Calu3 (cell line): ENCODE data around the gene MALRD1. TPM values are rescaled to one million over a fixed set of nuclear protein-coding genes. Genes with fewer than 3 reads are reported as not detected.

Experiments
- BruUV-seq: library from RNA; stranded (reverse); fragments of 400-500 nt; replicated peaks from 2 replicates; lab custom pipeline; 2021; lab: Mats Ljungman, UMichigan
- CTCF ChIA-PET: fragments of 300-600 bp; sonication (Branson Sonifier 250); formaldehyde crosslinking; loops from one replicate; lab custom pipeline; 2022; ENCODE audit warnings: antibody characterized with exemption; lab: Charles Lee
- DNase-seq: peaks from one replicate; pipeline ENCODE4 v3.0.0; 2022
- H3K27ac Mint-ChIP-seq: one replicate; pipeline ENCODE4 v1.8.0; 2022; ENCODE audit warnings: mixed read lengths; ENCODE audit not compliant: unreplicated experiment
- H3K27me3 Mint-ChIP-seq: one replicate; pipeline ENCODE4 v1.8.0; 2022; ENCODE audit warnings: mixed read lengths; ENCODE audit not compliant: unreplicated experiment
- H3K36me3 Mint-ChIP-seq: one replicate; pipeline ENCODE4 v1.8.0; 2022; ENCODE audit warnings: mild to moderate bottlenecking, moderate library complexity, mixed read lengths; ENCODE audit not compliant: insufficient read depth, unreplicated experiment
- H3K4me1 Mint-ChIP-seq: one replicate; pipeline ENCODE4 v1.8.0; 2022; ENCODE audit warnings: mild to moderate bottlenecking, low read depth, mixed read lengths; ENCODE audit not compliant: unreplicated experiment
- H3K4me3 Mint-ChIP-seq: one replicate; pipeline ENCODE4 v1.8.0; 2022; ENCODE audit warnings: mild to moderate bottlenecking, low read depth, moderate library complexity, mixed read lengths; ENCODE audit not compliant: unreplicated experiment
- H3K9me3 Mint-ChIP-seq: one replicate; pipeline ENCODE4 v1.8.0; 2022; ENCODE audit warnings: low read depth, mixed read lengths; ENCODE audit not compliant: unreplicated experiment
- CTCF ChIP-seq: fragments of 200-600 bp; IDR thresholded peaks from one replicate; pipeline ENCODE4 v1.8.0; 2022; ENCODE audit warnings: antibody characterized with exemption; ENCODE audit not compliant: unreplicated experiment
- intact Hi-C: fragments of 100-400 bp; cut with micrococcal nuclease; formaldehyde crosslinking; loops from one replicate; pipeline ENCODE4 v1.10.0; 2022; ENCODE audit not compliant: unreplicated experiment
- total RNA-seq: library from RNA; stranded (reverse); gene quantifications from 2 replicates; pipeline ENCODE4 v1.2.3, GENCODE V29; 2022

The MALRD1 gene
- total RNA-seq, 1 experiment from 2014 or later, result not detected

- Mint-ChIP-seq H3K9me3 (peaks cover 9% of the 10 kb centered on the region), H3K27me3 (no peaks in the 10 kb centered on the region), H3K27ac (no peak overlapping the region), H3K4me1 (no peaks in the 10 kb centered on the region), H3K4me3 (no peak overlapping the region), H3K36me3 (no peaks in the 10 kb centered on the region)
- CTCF ChIA-PET, result no interaction called here
- DNase-seq, result no peak
- intact Hi-C loops, result no loop called here
- no TSS peak for BruUV-seq
- TF ChIP-seq CTCF, result no peak
Measured at GRCh38 chr10:19611775-19612174, 563.2 kb downstream of the MALRD1 start.

DNA sequence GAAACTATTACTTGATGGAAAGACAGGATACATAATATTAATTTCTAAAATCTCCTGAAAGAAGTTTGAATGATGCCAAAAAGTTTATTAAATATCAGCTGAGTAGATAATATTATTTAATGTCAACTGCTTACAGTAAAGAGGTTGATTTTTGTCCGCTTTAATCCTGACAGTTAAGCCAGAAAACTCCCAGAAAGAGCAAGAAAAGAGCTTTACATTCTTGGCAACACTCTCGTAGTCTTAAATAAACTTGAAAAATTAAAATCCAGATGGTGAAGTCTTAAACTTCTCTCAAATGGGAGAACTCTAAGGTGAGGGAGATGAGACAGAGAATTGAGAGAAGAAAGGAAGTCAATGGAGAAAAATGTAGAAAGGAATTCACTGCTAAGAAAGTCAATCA is 568.4 kb downstream of the MALRD1 start:
- DNase-seq, result no peak
- Mint-ChIP-seq H3K9me3 (peaks cover 9% of the 10 kb centered on the region), H3K27ac (no peak overlapping the region), H3K4me3 (no peak overlapping the region), H3K27me3 (no peaks in the 10 kb centered on the region), H3K36me3 (no peaks in the 10 kb centered on the region), H3K4me1 (no peaks in the 10 kb centered on the region)
- BruUV-seq, result no TSS peak
- CTCF ChIA-PET, result no interaction called here
- no peak for TF ChIP-seq CTCF
- intact Hi-C loops, result no loop called here

GRCh38 chr10:19620811-19621210 is 572.2 kb downstream of the MALRD1 start:
- Mint-ChIP-seq H3K27ac (no peak overlapping the region), H3K9me3 (peaks cover 5% of the 10 kb centered on the region), H3K4me1 (no peaks in the 10 kb centered on the region), H3K4me3 (no peak overlapping the region), H3K36me3 (no peaks in the 10 kb centered on the region), H3K27me3 (no peaks in the 10 kb centered on the region)
- no peak for DNase-seq
- no TSS peak for BruUV-seq
- TF ChIP-seq CTCF, result no peak
- intact Hi-C loops, result no loop called here
- CTCF ChIA-PET, result no interaction called here

- H3K9me3 Mint-ChIP-seq, result peaks cover 5% of the 10 kb centered on the region
- H3K27me3 Mint-ChIP-seq, result no peaks in the 10 kb centered on the region
- CTCF ChIA-PET, result no interaction called here
- H3K36me3 Mint-ChIP-seq, result no peaks in the 10 kb centered on the region
- BruUV-seq, result no TSS peak
- no peak for DNase-seq
- no peak overlapping the region for H3K4me3 Mint-ChIP-seq
- no peak overlapping the region for H3K27ac Mint-ChIP-seq
- H3K4me1 Mint-ChIP-seq, result no peaks in the 10 kb centered on the region
- TF ChIP-seq CTCF, result no peak
- intact Hi-C loops, result no loop called here
Measured at GRCh38 chr10:19623321-19623720, 574.7 kb downstream of the MALRD1 start.

DNA sequence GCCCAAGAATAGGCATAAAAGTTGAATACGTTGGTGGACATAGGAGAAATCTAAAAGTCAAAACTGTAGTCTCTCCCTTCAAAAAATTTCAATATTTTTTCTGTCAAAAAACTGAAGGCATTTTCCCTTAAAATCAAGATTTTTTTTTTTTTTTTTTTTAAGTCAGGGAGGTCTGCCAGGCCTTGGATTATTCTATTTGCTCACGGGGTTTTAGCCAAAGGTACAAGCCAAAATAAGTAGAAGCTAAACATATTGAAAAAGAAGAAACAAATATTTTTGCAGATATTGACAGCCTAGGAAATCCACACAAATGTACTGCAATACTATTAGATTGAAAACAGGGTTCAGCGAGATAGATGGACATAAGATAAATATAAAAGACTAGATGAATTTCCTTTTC is 577.6 kb downstream of the MALRD1 start:
- Mint-ChIP-seq H3K4me1 (no peaks in the 10 kb centered on the region), H3K36me3 (no peaks in the 10 kb centered on the region), H3K4me3 (no peak overlapping the region), H3K27ac (no peak overlapping the region), H3K27me3 (no peaks in the 10 kb centered on the region), H3K9me3 (no peaks in the 10 kb centered on the region)
- CTCF ChIA-PET, result no interaction called here
- no TSS peak for BruUV-seq
- intact Hi-C loops, result no loop called here
- DNase-seq, result no peak
- TF ChIP-seq CTCF, result no peak
